ENCODE data around the gene SLC47A2.

GRCh38 chr17:19676896-19677295 is 39.5 kb downstream of the SLC47A2 start:
- TF ChIP-seq, protein P1, sequence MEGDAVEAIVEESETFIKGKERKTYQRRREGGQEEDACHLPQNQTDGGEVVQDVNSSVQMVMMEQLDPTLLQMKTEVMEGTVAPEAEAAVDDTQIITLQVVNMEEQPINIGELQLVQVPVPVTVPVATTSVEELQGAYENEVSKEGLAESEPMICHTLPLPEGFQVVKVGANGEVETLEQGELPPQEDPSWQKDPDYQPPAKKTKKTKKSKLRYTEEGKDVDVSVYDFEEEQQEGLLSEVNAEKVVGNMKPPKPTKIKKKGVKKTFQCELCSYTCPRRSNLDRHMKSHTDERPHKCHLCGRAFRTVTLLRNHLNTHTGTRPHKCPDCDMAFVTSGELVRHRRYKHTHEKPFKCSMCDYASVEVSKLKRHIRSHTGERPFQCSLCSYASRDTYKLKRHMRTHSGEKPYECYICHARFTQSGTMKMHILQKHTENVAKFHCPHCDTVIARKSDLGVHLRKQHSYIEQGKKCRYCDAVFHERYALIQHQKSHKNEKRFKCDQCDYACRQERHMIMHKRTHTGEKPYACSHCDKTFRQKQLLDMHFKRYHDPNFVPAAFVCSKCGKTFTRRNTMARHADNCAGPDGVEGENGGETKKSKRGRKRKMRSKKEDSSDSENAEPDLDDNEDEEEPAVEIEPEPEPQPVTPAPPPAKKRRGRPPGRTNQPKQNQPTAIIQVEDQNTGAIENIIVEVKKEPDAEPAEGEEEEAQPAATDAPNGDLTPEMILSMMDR (IDR thresholded peaks at IDR 0.05), result no peak
- no peak for TF ChIP-seq ZFX (IDR thresholded peaks at IDR 0.05; ENCODE audit: borderline replicate concordance)
